ENCODE data around the gene BABAM2. TPM values are rescaled to one million over a fixed set of nuclear protein-coding genes. Genes with fewer than 3 reads are reported as not detected.

Gene BABAM2
- total and polyA plus RNA-seq, 2 experiments from 2014 or later, result 17.8 to 21.5 TPM

DNA sequence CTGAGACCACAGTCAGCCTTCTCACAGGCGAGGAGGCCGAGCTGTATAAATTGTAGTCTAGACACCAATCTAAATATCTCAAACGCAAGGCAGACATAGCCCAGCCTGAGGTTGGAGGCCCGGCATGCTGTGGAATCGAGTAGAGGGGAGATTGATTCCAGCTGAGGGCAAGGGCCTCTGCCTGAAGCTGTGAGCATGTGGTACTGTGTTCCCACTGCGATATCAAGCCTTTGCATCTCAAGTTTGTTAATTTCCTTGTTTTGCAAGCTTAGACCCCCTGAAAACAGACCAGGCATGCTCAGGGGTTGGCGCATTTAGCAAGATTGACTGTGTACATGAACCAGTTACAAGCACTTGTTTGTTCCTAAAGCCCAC is 437.0 kb downstream of the BABAM2 start:
- H2AFZ ChIP-seq, result no peak overlapping the region
- H3K27me3 ChIP-seq (ENCODE audit: insufficient read depth), result no peaks in the 10 kb centered on the region
- Mint-ChIP-seq H3K4me1 (peaks cover 22% of the 10 kb centered on the region), H3K27me3 (ENCODE audit: insufficient read depth, low read depth, poor library complexity) (peaks cover 5% of the 10 kb centered on the region), H3K27ac (no peak overlapping the region; the same call in 1 of the 2 replicates), H3K9me3 (no peaks in the 10 kb centered on the region), H3K36me3 (ENCODE audit: low read depth) (no peaks in the 10 kb centered on the region), H3K4me3 (no peak overlapping the region)
- ATAC-seq (no peak), DNase-seq (ENCODE audit: low spot score) (no peak)
- H3K79me2 ChIP-seq (replicated peaks; ENCODE audit: insufficient read depth), result no peaks in the 10 kb centered on the region
- TF ChIP-seq EZH2 (IDR thresholded peaks at IDR 0.05; ENCODE audit: low read depth, unreplicated experiment) (no peak), ZNF114 (CRISPR knock-in tag; IDR thresholded peaks at IDR 0.05) (no peak), STAT1 (IDR thresholded peaks at IDR 0.05; ENCODE audit: unreplicated experiment) (no peak), EZH2phosphoT487 (IDR thresholded peaks at IDR 0.05; ENCODE audit: unreplicated experiment) (no peak), CREB1 (CRISPR knock-in tag; IDR thresholded peaks at IDR 0.05; ENCODE audit: low read depth) (no peak), NANOG (IDR thresholded peaks at IDR 0.05; ENCODE audit: borderline replicate concordance) (no peak)
- TF ChIP-seq, protein P1, sequence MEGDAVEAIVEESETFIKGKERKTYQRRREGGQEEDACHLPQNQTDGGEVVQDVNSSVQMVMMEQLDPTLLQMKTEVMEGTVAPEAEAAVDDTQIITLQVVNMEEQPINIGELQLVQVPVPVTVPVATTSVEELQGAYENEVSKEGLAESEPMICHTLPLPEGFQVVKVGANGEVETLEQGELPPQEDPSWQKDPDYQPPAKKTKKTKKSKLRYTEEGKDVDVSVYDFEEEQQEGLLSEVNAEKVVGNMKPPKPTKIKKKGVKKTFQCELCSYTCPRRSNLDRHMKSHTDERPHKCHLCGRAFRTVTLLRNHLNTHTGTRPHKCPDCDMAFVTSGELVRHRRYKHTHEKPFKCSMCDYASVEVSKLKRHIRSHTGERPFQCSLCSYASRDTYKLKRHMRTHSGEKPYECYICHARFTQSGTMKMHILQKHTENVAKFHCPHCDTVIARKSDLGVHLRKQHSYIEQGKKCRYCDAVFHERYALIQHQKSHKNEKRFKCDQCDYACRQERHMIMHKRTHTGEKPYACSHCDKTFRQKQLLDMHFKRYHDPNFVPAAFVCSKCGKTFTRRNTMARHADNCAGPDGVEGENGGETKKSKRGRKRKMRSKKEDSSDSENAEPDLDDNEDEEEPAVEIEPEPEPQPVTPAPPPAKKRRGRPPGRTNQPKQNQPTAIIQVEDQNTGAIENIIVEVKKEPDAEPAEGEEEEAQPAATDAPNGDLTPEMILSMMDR (conservative IDR thresholded peaks at IDR 0.05; ENCODE audit: low read depth in 2 of 2), result no peak
- TF ChIP-seq, protein P2, sequence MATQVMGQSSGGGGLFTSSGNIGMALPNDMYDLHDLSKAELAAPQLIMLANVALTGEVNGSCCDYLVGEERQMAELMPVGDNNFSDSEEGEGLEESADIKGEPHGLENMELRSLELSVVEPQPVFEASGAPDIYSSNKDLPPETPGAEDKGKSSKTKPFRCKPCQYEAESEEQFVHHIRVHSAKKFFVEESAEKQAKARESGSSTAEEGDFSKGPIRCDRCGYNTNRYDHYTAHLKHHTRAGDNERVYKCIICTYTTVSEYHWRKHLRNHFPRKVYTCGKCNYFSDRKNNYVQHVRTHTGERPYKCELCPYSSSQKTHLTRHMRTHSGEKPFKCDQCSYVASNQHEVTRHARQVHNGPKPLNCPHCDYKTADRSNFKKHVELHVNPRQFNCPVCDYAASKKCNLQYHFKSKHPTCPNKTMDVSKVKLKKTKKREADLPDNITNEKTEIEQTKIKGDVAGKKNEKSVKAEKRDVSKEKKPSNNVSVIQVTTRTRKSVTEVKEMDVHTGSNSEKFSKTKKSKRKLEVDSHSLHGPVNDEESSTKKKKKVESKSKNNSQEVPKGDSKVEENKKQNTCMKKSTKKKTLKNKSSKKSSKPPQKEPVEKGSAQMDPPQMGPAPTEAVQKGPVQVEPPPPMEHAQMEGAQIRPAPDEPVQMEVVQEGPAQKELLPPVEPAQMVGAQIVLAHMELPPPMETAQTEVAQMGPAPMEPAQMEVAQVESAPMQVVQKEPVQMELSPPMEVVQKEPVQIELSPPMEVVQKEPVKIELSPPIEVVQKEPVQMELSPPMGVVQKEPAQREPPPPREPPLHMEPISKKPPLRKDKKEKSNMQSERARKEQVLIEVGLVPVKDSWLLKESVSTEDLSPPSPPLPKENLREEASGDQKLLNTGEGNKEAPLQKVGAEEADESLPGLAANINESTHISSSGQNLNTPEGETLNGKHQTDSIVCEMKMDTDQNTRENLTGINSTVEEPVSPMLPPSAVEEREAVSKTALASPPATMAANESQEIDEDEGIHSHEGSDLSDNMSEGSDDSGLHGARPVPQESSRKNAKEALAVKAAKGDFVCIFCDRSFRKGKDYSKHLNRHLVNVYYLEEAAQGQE (IDR thresholded peaks at IDR 0.05; ENCODE audit: unreplicated experiment), result no peak
- no peak overlapping the region for H3K27ac ChIP-seq (ENCODE audit: low read depth)
- no peaks in the 10 kb centered on the region for H3K4me1 ChIP-seq (ENCODE audit: insufficient read depth)
- H3K36me3 ChIP-seq (ENCODE audit: insufficient read depth), result no peaks in the 10 kb centered on the region
- H4K20me1 ChIP-seq (replicated peaks; ENCODE audit: insufficient read depth), result no peaks in the 10 kb centered on the region
- no peaks in the 10 kb centered on the region for H3F3A ChIP-seq (replicated peaks; ENCODE audit: low read depth)
- no peaks in the 10 kb centered on the region for H3K9me2 ChIP-seq (ENCODE audit: insufficient read depth)
- no peak overlapping the region for H3K4me2 ChIP-seq
- H3K4me3 ChIP-seq, result no peak overlapping the region

DNA sequence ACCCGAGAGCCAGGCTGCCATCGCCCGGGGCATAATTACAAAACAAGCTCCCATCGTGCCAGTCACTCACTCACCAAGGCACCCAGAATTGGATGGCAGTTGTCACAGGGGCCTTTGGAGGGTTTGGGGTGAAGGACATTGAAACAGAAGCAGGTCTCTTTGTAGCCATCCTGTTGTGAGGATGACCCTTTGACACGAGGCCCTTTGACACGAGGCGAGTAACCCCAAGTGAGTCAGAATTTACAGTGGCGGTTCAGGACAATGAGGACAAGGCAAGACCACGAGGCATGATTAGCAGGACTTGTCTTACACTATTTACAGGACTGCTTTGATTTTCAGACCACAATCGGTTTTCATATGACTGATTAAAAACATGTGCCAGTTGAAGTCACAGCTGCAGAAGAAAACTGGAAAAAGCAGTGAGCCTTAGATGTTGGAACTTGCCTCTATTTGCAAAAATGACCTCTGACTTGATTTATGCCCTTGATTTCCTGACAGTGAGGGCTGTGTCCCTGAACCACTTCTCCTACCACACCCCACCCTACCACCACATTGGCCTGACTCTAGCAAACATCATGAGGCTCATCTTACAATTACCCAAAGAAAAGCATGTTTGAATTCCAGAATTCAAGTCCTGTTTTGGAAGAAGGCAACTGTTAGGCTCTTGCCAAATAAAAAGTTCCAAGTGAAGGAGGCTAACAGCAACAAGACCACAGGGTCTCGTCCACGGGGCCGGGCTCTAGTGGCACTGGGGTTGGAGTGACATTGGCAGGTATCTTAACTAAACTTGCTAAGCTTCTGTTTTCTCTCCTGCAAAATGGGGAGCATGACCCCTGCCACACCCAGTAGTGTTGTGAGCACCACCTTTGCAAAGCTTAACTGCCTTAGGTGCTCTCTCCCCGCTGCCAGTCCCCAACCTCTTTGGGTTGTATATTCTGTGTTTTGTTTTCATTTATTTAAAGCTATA is 437.7 kb downstream of the BABAM2 start:
- no peak for ATAC-seq
- TF ChIP-seq, protein P2 (IDR thresholded peaks at IDR 0.05; ENCODE audit: unreplicated experiment), result no peak
- no peak for TF ChIP-seq NANOG (IDR thresholded peaks at IDR 0.05; ENCODE audit: borderline replicate concordance)
- no peak for TF ChIP-seq EZH2phosphoT487 (IDR thresholded peaks at IDR 0.05; ENCODE audit: unreplicated experiment)
- TF ChIP-seq CREB1 (CRISPR knock-in tag; IDR thresholded peaks at IDR 0.05; ENCODE audit: low read depth), result no peak

More for the DNA sequence above, 437.7 kb downstream of the BABAM2 start:
- Histone ChIP-seq H3K27ac (ENCODE audit: low read depth) (no peak overlapping the region), H3K4me1 (ENCODE audit: insufficient read depth) (no peaks in the 10 kb centered on the region), H3F3A (replicated peaks; ENCODE audit: low read depth) (no peaks in the 10 kb centered on the region), H3K9me2 (ENCODE audit: insufficient read depth) (no peaks in the 10 kb centered on the region), H3K36me3 (ENCODE audit: insufficient read depth) (no peaks in the 10 kb centered on the region), H3K27me3 (ENCODE audit: insufficient read depth) (no peaks in the 10 kb centered on the region), H3K4me2 (no peak overlapping the region), H3K4me3 (no peak overlapping the region), H2AFZ (no peak overlapping the region), H4K20me1 (replicated peaks; ENCODE audit: insufficient read depth) (no peaks in the 10 kb centered on the region), H3K79me2 (replicated peaks; ENCODE audit: insufficient read depth) (no peaks in the 10 kb centered on the region)
- H3K4me3 Mint-ChIP-seq, result no peak overlapping the region
- no peak for DNase-seq (ENCODE audit: low spot score)
- no peaks in the 10 kb centered on the region; the same call in 2 of the 3 replicates for H3K9me3 Mint-ChIP-seq
- H3K27ac Mint-ChIP-seq, result no peak overlapping the region
- H3K36me3 Mint-ChIP-seq (ENCODE audit: low read depth), result no peaks in the 10 kb centered on the region
- H3K4me1 Mint-ChIP-seq, result peaks cover 18% of the 10 kb centered on the region; the same call in 2 of the 3 replicates
- peaks cover 7% of the 10 kb centered on the region for H3K27me3 Mint-ChIP-seq (ENCODE audit: insufficient read depth, low read depth, poor library complexity)
